Stimulated activated CD8-positive, alpha-beta memory T cell treated with anti-CD3 and anti-CD28 coated beads, Interleukin-7, amount 100 ng/mL, for 4 hours (primary cell): ENCODE data around the gene MNAT1.
"Not testable (repeated sequence)": the region's sequence is repeated elsewhere in the genome, so short reads cannot be mapped to it uniquely, and the experiment has no call there.

Experiments
- DNase-seq, 2 donors: peaks; one replicate each; pipeline ENCODE4 v3.0.0-alpha.2; 2020; ENCODE audit warnings: low read depth in 2 of 2

Gene MNAT1

GRCh38 chr14:60805841-60806430 lies 71.4 kb downstream of the MNAT1 start:
- no peak for DNase-seq

- DNase-seq: no peak
Measured at GRCh38 chr14:60807247-60807646, 72.7 kb downstream of the MNAT1 start.

DNA sequence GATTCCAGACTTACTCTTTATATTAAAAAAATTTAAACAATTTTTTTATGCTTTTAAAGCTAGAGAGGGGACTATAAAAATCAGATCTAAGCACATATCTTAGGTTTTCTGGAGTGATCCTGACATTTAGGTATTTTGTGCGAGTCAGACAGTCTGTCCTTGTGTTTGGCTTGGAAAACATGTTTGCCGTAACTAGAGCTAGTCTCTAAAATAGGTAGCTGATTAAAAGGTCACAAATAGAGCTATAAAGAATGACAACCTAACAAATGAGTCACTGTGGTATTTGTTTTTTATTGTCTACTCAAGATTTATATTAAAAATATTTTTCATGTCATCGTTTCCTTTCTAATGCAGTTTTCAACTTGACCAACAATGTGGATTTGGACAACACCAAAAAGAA lies 73.4 kb downstream of the MNAT1 start:
- DNase-seq: no peak

DNA sequence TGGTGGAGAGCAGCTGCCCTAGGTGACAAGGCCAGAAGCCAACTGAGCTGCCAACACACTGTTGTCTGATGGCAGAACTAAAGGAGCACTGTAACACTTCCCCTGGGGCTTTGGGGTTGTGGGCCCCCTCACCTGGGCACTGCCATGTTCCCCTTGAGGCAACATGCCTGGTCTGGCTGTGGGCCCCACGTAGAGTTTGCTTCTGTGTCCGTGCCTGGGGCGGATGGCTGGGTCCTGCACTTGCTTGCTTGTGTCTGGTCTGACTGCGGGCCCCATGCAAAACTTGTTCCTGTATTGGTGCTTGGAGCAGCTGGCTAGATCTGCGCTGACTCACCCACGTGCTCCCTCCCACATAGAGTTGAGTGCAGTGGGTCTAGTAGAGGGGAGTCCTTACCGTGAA lies 78.4 kb downstream of the MNAT1 start:
- no peak for DNase-seq

DNA sequence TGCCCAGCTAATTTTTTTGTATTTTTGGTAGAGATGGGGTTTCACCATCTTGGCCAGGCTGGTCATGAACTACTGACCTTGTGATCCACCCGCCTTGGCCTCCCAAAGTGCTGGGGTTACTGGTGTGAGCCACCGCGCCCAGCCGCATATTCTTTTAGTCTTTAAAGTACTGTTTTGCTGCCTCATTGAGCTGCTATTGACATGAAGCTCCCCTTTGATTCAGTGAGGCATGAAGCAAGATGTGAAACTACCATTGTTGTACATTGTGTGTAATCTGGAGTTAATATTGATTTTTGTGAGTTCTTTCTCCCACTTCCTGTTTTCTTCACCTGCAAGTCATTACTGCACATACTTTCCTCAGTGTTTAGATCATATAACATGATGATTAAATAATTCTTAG lies 80.8 kb downstream of the MNAT1 start:
- DNase-seq: no peak

DNA sequence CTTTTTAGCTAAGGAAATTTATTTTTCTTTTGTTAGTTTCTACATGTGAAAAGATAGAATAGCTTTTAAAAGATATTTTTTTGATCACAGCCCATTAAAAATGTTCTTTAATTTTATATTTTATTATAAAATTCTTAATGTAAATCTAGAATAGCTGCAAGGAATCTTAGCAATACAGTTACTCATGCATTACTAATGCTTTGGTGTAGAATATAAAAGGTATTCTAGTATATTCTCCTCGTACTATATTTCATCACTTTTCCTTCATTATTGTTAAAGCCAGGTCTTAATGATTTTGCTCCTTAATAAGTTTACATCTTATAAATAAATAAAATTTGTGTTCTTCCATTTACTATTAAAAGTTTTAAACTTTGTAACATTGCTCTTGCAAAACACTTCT lies 82.6 kb downstream of the MNAT1 start:
- DNase-seq: no peak

DNA sequence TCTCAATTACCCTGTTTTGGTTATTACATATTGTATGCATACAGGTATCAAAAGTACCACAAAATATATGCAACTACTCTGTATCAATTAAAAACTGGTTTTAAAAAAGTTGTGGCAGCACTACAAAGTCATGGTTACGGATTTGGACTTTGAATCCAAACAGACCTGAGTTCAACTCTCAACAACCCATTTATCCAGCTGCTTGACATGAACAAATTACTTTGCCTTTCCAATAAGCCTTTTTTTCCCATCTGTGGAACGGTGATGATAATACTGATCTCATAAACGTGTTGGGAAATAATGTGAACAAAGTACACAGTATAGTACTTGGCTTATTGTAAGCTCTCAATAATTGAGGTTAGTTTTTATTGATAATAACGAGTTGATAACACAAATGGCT lies 85.0 kb downstream of the MNAT1 start:
- no peak for DNase-seq

GRCh38 chr14:60838601-60839000 lies 104.0 kb downstream of the MNAT1 start:
- no peak for DNase-seq

GRCh38 chr14:60839057-60839456 lies 104.5 kb downstream of the MNAT1 start:
- no peak for DNase-seq

GRCh38 chr14:60839657-60840056 lies 105.1 kb downstream of the MNAT1 start:
- DNase-seq: no peak

DNA sequence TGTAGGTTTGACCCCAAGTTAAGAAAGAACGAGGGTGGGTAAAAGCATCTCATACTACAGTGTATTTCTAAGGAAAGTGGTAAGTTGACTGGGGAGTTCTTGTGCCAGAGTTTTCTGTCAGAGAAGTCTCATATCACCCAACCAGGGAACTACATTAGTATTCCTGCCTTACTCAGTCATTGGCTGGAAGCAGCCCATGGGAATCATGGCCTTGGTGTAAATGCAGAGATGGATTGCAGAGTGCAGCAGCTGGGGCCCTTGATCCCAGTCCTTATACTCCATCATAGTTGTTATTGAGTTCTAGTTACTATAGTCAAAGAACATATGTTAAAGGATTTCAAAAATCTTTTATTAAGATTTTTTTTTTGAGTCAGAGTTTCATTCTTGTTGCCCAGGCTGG lies 105.8 kb downstream of the MNAT1 start:
- DNase-seq: no peak

DNA sequence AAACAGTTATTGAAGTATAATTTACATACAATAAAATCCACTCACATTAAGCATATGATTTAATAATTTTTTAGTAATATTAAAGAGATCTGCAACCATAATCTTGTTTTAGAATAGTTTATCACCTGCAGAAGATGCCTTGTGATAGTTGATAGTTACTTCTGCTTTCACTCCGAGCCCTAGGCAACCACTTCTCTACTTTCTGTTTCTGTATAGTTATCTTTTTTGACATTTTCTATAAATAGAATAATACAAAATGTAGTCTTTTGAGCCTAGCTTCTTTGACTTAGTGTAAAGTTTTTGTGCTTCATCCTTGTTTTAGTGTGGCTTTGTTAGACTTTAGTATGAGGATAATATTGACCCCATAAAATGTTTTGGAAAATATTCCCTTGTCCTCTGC lies 111.0 kb downstream of the MNAT1 start:
- DNase-seq: no peak

- DNase-seq: no peak
Measured at GRCh38 chr14:60848066-60848465, 113.5 kb downstream of the MNAT1 start.

- DNase-seq: not testable (repeated sequence)
Measured at GRCh38 chr14:60851692-60852091, 117.1 kb downstream of the MNAT1 start.

DNA sequence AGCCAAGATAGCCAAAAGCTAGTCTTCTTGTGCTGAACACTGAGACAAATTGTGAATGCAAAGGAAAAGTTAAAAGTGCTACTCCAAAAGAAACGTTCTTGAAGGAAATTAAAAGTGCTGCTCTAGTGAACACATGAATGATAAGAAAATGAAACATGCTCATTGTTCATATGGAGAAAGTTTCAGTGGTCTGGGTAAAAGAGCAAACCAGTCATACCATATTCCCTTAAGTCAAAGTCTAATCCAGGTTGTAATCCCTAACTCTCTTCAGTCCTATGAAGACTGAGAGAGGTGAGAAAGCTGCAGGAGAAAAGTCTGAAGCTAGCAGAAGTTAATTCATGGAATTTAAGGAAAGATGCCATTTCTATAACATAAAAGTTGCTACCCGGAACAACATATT lies 121.5 kb downstream of the MNAT1 start:
- DNase-seq: no peak

DNA sequence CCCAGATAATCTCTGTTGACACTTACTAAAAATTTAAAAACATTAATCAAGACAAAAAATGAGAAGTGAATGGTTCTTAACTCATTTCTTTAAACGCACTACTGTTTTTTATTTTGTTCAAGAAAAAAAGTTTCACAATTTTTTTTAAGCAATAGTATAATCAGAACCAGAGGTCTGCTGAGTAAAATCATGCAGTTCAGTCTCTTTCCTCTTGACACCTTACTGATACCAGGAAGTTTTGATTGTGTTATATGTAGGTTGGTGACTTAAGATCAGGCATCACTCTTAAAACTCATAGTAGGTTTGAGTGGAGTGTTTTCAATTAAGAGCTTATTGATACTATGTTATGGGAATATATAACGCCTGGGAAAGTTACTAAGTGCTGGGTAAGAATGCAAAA lies 125.0 kb downstream of the MNAT1 start:
- DNase-seq: no peak

GRCh38 chr14:60861545-60862140 lies 127.1 kb downstream of the MNAT1 start:
- DNase-seq: no peak

DNA sequence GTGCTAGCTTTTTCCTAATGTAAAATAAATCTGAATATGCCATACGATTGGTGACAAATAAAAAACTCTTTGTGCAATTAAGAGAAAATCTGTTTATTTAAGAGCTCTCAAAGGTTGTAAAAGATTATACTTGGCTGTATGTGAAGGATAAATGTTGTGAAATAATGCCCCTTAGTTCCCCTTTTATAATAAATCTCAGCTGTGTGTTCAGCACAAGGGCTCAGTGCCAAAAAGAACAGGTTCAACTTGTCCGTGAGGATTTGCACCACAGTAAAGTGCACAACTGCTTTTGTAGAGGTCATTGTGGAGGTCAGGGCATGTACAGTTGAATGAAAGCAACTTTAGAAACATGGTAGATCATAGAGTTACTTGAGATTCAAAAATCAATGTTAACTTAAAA lies 127.7 kb downstream of the MNAT1 start:
- no peak for DNase-seq

DNA sequence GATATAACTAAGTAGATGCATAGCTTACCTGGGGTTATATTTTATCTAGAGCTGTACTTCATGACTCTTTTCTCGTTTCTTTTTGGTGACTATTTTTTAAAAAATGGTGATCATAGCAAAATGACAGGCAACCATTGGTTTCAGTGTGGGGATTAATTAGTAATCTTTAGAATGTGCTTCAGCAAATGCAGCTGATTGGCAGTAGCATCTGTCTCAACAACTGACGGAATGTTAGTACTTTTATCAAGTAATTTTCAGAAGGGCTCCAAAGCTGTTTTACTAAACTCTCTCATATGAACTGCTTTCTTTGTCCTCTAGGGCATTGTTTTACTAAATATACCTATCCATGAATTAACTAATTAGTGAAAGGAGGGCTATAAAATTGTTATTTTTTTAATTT lies 128.7 kb downstream of the MNAT1 start:
- DNase-seq: no peak

- DNase-seq: no peak
Measured at GRCh38 chr14:60865378-60866127, 131.0 kb downstream of the MNAT1 start.

GRCh38 chr14:60867503-60868172 lies 133.1 kb downstream of the MNAT1 start:
- DNase-seq: no peak

DNA sequence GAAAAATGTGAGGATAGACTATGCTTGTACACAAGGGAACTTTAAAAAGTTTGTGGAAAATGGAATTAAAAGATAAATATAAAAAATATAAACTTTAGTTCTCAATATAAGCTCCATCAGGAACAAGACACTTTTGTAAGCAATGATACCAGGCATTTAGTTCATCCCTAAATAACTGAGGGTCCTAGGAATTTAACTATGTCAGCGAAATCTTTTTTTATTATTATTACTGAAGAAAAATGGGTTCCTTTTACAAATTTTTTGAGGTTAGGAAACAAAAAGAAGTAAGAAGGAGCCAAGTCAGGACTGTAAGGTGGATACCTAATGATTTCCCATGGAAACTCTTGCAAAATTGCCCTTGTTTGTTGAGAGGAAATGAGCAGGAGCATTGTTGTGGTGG lies 143.6 kb downstream of the MNAT1 start:
- no peak for DNase-seq

- DNase-seq: no peak
Measured at GRCh38 chr14:60878536-60878935, 144.0 kb downstream of the MNAT1 start.
